ENCODE data around the gene RGS7.

RGS7 gene

DNA sequence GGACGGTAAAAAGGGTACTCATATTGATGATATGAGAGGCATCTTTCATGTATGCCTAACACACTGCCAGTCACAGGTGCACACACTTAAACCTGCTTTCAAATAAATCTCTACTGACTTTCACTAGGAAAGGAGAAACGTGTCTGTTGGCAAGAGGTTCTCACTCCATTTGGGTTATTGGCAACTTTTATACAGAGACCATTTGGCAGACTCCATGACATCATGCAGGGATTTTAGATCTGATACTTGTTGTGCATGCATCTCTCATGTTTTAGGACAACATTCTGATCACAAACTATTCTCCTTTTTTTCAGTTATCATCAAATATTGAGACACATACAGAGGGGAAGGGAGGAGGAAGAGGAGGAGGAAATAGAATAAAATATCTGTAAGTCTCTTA lies 31.5 kb downstream of the RGS7 start:
- no peak overlapping the region for H3K27ac ChIP-seq
- H2AFZ ChIP-seq: no peak overlapping the region
- H3K27me3 ChIP-seq (ENCODE audit: control insufficient read depth, insufficient read depth, low read length): no peaks in the 10 kb centered on the region
- no peak overlapping the region for H3K4me2 ChIP-seq (ENCODE audit: low read length)
- H3K4me3 ChIP-seq (ENCODE audit: low read depth, low read length): no peak overlapping the region
- H3K4me1 ChIP-seq: no peaks in the 10 kb centered on the region
- TF ChIP-seq CTCF (IDR thresholded peaks at IDR 0.05): no peak
- no peaks in the 10 kb centered on the region for H3K36me3 ChIP-seq (ENCODE audit: control insufficient read depth, insufficient read depth, low read length)
- no peaks in the 10 kb centered on the region for H3K9me3 ChIP-seq (ENCODE audit: control insufficient read depth, low read length)
- H3K79me2 ChIP-seq: no peaks in the 10 kb centered on the region
- H3K9ac ChIP-seq: no peak overlapping the region

DNA sequence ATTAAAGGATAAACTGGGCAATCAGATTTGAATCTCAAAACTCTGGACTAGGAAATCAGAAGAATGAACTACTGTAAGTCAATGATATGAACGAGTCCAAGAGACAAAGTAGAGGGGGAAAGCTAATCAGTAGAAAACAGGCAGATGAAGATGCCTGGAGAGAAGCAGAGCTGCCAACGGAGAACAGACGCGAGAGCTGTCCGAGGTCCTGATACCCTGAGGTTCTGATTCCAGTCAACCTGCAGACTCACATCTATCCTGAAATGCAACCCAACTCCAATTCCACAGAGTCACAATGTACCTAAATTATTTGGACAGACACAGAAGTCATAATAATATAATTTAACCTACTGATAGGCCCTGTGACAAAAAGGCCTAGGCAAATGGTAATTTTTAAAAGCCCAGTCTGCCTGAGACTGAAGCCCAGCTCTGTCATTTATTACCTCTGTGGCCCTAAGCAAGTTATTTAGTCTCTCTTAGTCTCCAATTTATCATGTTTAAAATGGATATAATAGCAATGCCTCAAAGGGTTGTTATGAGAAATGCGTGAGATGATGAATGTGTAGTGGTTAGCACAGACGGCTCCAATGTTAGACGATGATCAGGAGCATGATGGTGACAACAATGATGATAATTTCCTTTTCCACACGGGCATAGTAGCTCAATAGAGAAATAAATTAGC lies 33.4 kb downstream of the RGS7 start:
- Histone ChIP-seq H2AFZ (no peak overlapping the region), H3K79me2 (no peaks in the 10 kb centered on the region), H3K27me3 (ENCODE audit: control insufficient read depth, insufficient read depth, low read length) (no peaks in the 10 kb centered on the region), H3K4me2 (ENCODE audit: low read length) (no peak overlapping the region), H3K4me1 (no peaks in the 10 kb centered on the region), H3K9ac (no peak overlapping the region), H3K9me3 (ENCODE audit: control insufficient read depth, low read length) (no peaks in the 10 kb centered on the region), H3K36me3 (ENCODE audit: control insufficient read depth, insufficient read depth, low read length) (no peaks in the 10 kb centered on the region), H3K4me3 (ENCODE audit: low read depth, low read length) (no peak overlapping the region), H3K27ac (no peak overlapping the region)
- TF ChIP-seq CTCF (IDR thresholded peaks at IDR 0.05): no peak

DNA sequence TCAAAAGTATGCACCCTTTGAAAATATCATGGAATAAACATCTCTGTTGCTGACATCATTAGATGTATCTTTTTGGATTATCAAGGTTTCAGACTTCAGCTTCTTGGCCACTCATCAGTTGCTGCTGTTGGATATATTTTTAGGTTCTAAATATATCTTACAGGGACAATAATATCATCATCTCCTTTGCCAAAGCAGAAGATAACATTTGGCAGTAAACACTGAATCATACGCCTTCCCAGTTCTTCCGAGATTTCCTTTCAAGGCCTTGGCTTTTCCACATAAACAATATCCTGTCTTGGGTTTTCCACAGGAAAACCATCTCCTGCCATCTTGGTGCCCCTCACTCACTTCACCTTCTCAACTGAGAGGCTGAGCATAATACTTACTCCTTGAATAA lies 39.3 kb downstream of the RGS7 start:
- Histone ChIP-seq H3K4me2 (ENCODE audit: low read length) (no peak overlapping the region), H3K9ac (no peak overlapping the region), H3K27ac (no peak overlapping the region), H3K27me3 (ENCODE audit: control insufficient read depth, insufficient read depth, low read length) (no peaks in the 10 kb centered on the region), H3K79me2 (no peaks in the 10 kb centered on the region), H3K4me1 (no peaks in the 10 kb centered on the region), H2AFZ (no peak overlapping the region), H3K36me3 (ENCODE audit: control insufficient read depth, insufficient read depth, low read length) (no peaks in the 10 kb centered on the region), H3K9me3 (ENCODE audit: control insufficient read depth, low read length) (no peaks in the 10 kb centered on the region), H3K4me3 (ENCODE audit: low read depth, low read length) (no peak overlapping the region)
- TF ChIP-seq CTCF (IDR thresholded peaks at IDR 0.05): no peak

- H3K27ac ChIP-seq: no peak overlapping the region
- H3K79me2 ChIP-seq: no peaks in the 10 kb centered on the region
- H3K4me1 ChIP-seq: no peaks in the 10 kb centered on the region
- no peak overlapping the region for H3K4me2 ChIP-seq (ENCODE audit: low read length)
- no peaks in the 10 kb centered on the region for H3K36me3 ChIP-seq (ENCODE audit: control insufficient read depth, insufficient read depth, low read length)
- no peak overlapping the region for H2AFZ ChIP-seq
- no peak overlapping the region for H3K9ac ChIP-seq
- H3K4me3 ChIP-seq (ENCODE audit: low read depth, low read length): no peak overlapping the region
- H3K9me3 ChIP-seq (ENCODE audit: control insufficient read depth, low read length): no peaks in the 10 kb centered on the region
- no peak for TF ChIP-seq CTCF (IDR thresholded peaks at IDR 0.05)
- H3K27me3 ChIP-seq (ENCODE audit: control insufficient read depth, insufficient read depth, low read length): no peaks in the 10 kb centered on the region
Measured at GRCh38 chr1:241316372-241316771, 40.6 kb downstream of the RGS7 start.

DNA sequence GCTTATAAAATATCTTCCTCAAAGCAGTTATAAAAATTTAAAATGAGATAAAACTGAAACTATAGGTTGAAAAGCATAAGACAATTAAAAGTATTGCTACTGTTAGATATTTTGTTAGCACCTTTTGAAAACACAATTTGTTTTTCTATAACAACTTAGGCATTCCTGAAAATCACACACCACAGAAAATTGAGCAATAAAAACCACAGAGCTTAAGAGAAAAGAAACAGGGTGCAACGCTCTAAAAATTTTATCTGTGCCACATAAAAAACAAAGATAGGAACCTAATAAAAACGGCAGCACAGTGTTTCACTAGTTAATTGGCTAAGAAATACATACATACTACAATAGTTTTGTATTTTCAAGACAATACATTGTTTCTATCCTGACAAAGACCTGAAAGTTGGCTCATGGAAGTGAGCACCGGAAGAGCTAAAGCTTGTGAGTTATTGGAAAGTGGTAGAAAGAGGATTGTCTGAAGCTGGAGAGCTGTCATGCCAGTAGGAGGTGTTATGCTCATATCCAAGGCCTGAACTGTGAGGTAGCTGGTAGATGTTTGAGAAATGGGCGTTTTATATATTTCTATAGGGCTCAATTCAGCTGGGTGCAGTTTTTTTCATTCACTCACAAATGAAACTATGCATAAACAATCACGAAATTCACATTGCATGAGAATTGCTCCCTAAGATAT lies 45.8 kb downstream of the RGS7 start:
- H3K4me3 ChIP-seq (ENCODE audit: low read depth, low read length): no peak overlapping the region
- H3K9me3 ChIP-seq (ENCODE audit: control insufficient read depth, low read length): no peaks in the 10 kb centered on the region
- no peak overlapping the region for H3K27ac ChIP-seq
- no peaks in the 10 kb centered on the region for H3K79me2 ChIP-seq
- no peak for TF ChIP-seq CTCF (IDR thresholded peaks at IDR 0.05)
- no peak overlapping the region for H3K9ac ChIP-seq
- no peaks in the 10 kb centered on the region for H3K36me3 ChIP-seq (ENCODE audit: control insufficient read depth, insufficient read depth, low read length)
- H3K4me2 ChIP-seq (ENCODE audit: low read length): no peak overlapping the region
- H2AFZ ChIP-seq: no peak overlapping the region
- H3K4me1 ChIP-seq: no peaks in the 10 kb centered on the region
- H3K27me3 ChIP-seq (ENCODE audit: control insufficient read depth, insufficient read depth, low read length): no peaks in the 10 kb centered on the region

Data from parathyroid adenoma (tissue), 2 donors.